Fibroblast of skin of left biceps (primary cell): Measurements from ENCODE around the gene ZPLD1.

ENCODE experiments used
- DNase-seq, 2 experiments: peaks; one replicate each; pipeline ENCODE4 v3.0.0-alpha.2; 2013; ENCODE audit warnings: low read depth in 2 of 2

Gene ZPLD1

DNA sequence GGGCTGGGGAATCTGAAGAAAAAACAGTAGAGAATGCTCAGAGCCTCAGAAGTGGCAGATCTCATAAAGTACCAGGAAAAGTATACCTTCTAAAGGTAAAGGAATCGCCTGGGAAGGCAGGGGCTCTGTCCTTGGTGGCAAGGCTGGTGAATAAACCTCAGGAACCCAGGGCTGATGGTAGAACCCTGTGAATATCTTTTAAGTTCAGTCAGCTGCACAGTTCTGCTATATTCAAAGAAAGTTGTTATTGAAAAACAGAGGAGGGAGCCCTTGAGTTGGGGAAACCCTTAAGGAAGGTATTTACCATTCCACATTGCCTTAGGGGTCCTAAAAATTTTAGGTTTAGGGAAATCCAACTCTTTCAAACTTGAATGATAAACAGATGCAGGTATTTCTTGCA is 31.2 kb downstream of the ZPLD1 start:
- no peak for DNase-seq

DNA sequence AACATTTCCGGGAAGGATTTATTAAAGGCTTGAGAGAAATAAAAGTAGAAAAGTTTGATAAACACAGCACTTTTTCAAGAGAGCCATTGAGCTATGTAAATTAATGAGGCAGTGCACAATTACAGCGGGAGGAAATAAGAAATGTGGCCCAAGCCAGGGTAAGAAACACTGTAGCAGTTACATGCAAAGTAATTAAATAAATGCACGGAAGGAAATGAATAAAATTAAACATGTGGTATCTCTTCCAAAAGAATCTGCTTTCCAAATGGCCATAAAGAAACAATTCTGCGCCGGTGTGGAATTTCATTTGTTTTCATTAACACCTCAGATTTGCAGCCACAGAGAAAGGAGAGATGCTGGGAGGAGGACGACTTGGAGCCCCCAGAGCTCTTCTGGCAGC is 35.3 kb downstream of the ZPLD1 start:
- DNase-seq, result no peak

- no peak for DNase-seq
Measured at GRCh38 chr3:102471001-102471400, 36.2 kb downstream of the ZPLD1 start.

- no peak for DNase-seq
Measured at GRCh38 chr3:102471491-102471890, 36.7 kb downstream of the ZPLD1 start.

DNA sequence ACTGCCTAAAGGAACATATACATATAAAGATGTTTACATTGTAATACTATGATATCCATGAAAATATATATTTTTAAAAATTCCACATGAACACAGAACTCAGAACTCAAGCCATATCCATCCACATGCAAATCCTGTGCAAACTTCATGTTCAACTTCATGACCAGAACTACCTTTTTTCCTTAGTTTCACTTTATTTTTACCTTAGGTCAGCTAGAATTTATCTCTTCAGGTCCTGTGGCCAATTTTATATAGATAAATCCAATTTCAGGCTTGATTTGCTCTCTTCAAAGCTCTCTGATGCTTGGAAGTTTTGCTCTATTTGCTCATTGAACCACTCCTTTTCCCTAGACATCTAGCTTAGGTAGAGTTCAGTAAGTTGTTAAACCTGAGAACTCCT is 38.8 kb downstream of the ZPLD1 start:
- DNase-seq, result no peak

GRCh38 chr3:102474207-102474606 is 39.4 kb downstream of the ZPLD1 start:
- no peak for DNase-seq

- DNase-seq, result no peak
Measured at GRCh38 chr3:102476198-102476597, 41.4 kb downstream of the ZPLD1 start.

DNA sequence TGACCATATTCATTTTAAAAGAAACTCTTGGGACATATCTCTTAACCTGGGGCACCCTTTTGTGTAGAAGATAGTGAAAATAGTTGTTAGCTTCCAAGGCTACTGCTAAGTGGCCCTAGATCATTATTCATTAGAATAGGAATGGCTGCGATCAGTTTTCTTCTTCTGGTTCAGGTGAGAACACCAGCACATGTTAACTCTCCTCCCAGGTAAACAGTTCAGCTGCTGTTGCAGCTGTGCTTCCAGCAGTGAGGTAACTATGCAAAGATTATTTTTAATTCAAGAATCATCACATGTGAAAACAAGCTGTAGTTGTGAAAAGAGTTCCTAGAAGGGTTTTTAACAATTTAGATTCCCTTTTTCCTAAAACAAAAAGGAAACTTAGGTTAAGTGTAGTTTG is 43.3 kb downstream of the ZPLD1 start:
- no peak for DNase-seq

- no peak for DNase-seq
Measured at GRCh38 chr3:102480139-102480538, 45.3 kb downstream of the ZPLD1 start.

- no peak for DNase-seq
Measured at GRCh38 chr3:102481050-102481449, 46.2 kb downstream of the ZPLD1 start.

- DNase-seq, result no peak
Measured at GRCh38 chr3:102483556-102483955, 48.7 kb downstream of the ZPLD1 start.

GRCh38 chr3:102484363-102484762 is 49.5 kb downstream of the ZPLD1 start:
- DNase-seq, result no peak

DNA sequence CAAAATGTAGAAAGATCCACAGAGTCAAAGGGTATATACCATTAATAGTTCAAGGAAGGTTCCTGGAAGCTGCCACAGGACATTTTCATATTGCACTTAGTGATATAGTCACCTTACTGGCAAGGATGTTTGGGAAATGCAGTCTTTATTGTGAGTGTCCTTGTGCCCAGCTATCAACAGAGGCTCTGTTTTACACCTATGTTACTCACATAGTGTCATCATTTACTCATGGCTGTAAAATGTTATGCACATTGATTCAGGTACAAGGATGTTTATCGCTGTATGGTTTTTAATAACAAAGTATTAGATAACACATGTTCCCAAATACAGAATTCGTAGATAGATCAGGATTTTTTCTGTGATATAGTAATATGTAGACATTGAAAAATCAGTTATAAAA is 50.9 kb downstream of the ZPLD1 start:
- DNase-seq, result no peak

DNA sequence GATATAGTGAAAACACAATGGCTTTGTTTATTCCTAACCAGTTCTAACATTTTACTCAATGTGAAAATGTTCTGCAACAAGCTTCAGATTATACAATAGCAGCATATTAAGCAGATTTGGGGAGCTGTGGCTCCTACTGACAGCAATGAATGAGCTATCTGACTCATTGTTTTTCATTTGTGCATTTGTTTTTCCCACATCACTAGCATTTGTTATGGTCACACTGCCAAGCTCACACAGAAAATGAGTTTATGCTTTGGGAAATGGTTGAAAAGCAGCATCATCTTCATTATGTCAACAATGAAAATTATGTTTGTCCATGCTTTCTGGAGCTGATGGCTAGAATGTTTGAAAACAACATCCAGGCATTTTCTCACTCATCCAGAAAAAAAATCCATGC is 53.5 kb downstream of the ZPLD1 start:
- no peak for DNase-seq

GRCh38 chr3:102492300-102492699 is 57.5 kb downstream of the ZPLD1 start:
- DNase-seq, result no peak

GRCh38 chr3:102497571-102497970 is 62.8 kb downstream of the ZPLD1 start:
- no peak for DNase-seq

DNA sequence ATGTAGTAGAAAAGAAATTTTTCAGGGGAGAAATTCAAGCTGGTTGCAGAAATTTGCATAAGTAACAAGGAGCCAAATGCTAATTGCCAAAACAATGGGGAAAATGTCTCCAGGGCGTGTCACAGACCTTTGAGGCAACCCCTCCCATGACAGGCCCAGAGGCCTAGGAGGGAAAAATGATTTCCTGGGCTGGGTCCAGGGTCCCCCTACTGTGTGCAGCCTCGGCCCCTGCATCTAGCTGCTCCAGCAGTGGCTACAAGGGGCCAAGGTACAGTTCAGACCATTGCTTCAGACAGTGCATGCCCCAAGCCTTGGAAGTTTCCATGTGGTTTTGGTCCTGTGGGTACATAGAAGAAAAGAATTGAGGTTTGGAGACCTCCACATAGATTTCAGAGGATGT is 70.7 kb downstream of the ZPLD1 start:
- no peak for DNase-seq

- DNase-seq, result no peak
Measured at GRCh38 chr3:102510663-102511062, 75.8 kb downstream of the ZPLD1 start.

- DNase-seq, result no peak
Measured at GRCh38 chr3:102511168-102511567, 76.4 kb downstream of the ZPLD1 start.

DNA sequence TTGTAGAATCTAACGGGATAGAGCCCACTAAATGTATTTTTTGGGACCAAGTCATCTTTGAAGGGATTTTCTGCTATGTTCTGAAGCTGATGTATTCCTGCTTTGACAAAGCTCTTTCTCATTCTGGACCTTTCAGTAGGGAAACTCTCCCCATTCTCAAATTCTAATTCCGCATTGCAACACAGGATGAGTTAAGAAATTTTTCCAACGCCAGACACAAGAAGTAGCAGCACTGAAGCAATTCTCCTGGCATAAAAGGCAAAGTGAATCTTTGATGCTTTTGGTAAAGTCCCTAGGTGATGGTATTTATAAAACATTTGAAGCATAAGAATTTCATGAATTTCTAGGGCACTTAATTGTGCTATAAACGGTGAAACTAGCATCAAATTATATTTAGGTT is 76.8 kb downstream of the ZPLD1 start:
- DNase-seq, result no peak

- no peak for DNase-seq
Measured at GRCh38 chr3:102512734-102513504, 78.1 kb downstream of the ZPLD1 start.

GRCh38 chr3:102514241-102514640 is 79.4 kb downstream of the ZPLD1 start:
- no peak for DNase-seq

GRCh38 chr3:102521246-102521645 is 86.4 kb downstream of the ZPLD1 start:
- DNase-seq, result no peak

DNA sequence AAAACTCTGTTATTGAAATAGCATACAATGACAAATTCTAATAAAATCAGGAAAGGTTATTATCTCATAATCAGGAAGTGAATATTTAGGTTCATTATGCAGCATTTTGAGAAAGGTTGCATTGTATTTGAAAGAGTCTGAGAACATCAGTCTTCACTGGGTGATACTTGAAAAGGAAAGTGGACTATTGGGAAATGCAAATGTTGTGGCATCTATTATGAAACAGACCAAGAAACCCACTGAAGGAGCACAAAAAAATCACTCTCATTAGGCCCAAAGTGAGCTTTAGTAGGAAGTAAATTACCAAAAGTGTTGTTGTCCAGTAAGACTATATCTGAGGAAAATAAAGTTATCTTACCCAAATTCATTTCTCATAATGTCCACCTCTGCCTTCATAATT is 90.8 kb downstream of the ZPLD1 start:
- no peak for DNase-seq
